ENCODE results near the gene CAB39L.

DNA sequence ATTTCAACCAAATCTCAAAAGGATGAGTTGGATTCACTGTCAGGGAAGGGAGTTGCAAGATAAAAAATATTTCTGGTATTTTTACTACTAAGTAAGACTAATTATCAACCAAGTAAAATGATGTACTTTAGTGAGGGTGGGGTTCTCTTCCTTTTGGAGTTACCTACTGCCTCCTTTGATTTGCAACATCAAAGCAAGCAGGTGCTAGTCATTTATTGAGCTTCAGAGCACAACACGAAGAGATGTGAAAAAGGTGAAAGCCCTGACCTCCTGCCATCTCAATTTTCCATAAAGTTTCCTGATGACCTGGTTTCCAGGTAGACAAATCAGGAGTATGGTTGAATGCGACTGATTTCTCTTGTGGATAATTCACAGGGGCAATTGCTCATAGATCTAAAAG, 100.1 kb downstream of the CAB39L start:
- TF ChIP-seq YY1 (IDR thresholded peaks at IDR 0.05; ENCODE audit: low read depth) (no peak), EGR1 (IDR thresholded peaks at IDR 0.05) (no peak), NFIC (IDR thresholded peaks at IDR 0.05) (no peak), TAF1 (IDR thresholded peaks at IDR 0.05; ENCODE audit: low read depth) (no peak), RAD21 (IDR thresholded peaks at IDR 0.05; ENCODE audit: low read depth) (no peak), CREB1 (IDR thresholded peaks at IDR 0.05; ENCODE audit: low read depth) (no peak)

Measured in Ishikawa (cell line).